ENCODE data around the gene RPL13A. TPM values are rescaled to one million over a fixed set of nuclear protein-coding genes. Genes with fewer than 3 reads are reported as not detected.

RPL13A gene
- total RNA-seq, 1 experiment from 2014 or later, result 5,406 TPM

Small RNA genes lying within 50 kb of the gene (small RNA-seq; reads per million reads assigned to genes)
- not detected for gene COX6CP7
- gene MIR150, result not detected
- not detected for gene SNORD32A
- not detected for gene SNORD33
- not detected for gene SNORD34
- gene SNORD35A, result not detected
- gene SNORD35B, result not detected

Other genes with a start within 250 kb of the RPL13A start
- gene SLC6A16, start 162.4 kb upstream of the RPL13A start, total RNA-seq (2014; rRNA removed; shearing (Covaris generic)), result not detected in 2 replicates
- not detected in 2 replicates for gene CD37, start 152.2 kb upstream of the RPL13A start, total RNA-seq (2014; rRNA removed; shearing (Covaris generic))
- gene TEAD2, start 125.2 kb upstream of the RPL13A start, total RNA-seq (2014; rRNA removed; shearing (Covaris generic)), result 6.5 and 7.6 TPM in 2 replicates
- gene DKKL1, start 123.7 kb upstream of the RPL13A start, total RNA-seq (2014; rRNA removed; shearing (Covaris generic)), result not detected in 2 replicates
- gene KASH5, start 99.4 kb upstream of the RPL13A start, total RNA-seq (2014; rRNA removed; shearing (Covaris generic)), result not detected in 2 replicates
- gene PTH2, start 64.2 kb upstream of the RPL13A start, total RNA-seq (2014; rRNA removed; shearing (Covaris generic)), result not detected in 2 replicates
- not detected in 2 replicates for gene GFY, start 62.2 kb upstream of the RPL13A start, total RNA-seq (2014; rRNA removed; shearing (Covaris generic))
- gene SLC17A7, start 46.1 kb upstream of the RPL13A start, total RNA-seq (2014; rRNA removed; shearing (Covaris generic)), result 0.07 and 1.7 TPM in 2 replicates
- gene PIH1D1, start 35.8 kb upstream of the RPL13A start, total RNA-seq (2014; rRNA removed; shearing (Covaris generic)), result 203 and 223 TPM in 2 replicates
- 55.1 and 75.5 TPM in 2 replicates for gene ALDH16A1, start 34.4 kb upstream of the RPL13A start, total RNA-seq (2014; rRNA removed; shearing (Covaris generic))
- gene FLT3LG, start 13.4 kb upstream of the RPL13A start, total RNA-seq (2014; rRNA removed; shearing (Covaris generic)), result 6.8 and 7.3 TPM in 2 replicates
- gene RPS11, start 8.8 kb downstream of the RPL13A start, total RNA-seq (2014; rRNA removed; shearing (Covaris generic)), result 2,830 and 3,374 TPM in 2 replicates
- 3.9 and 8.7 TPM in 2 replicates for gene FCGRT, start 25.1 kb downstream of the RPL13A start, total RNA-seq (2014; rRNA removed; shearing (Covaris generic))
- gene RCN3, start 40.4 kb downstream of the RPL13A start, total RNA-seq (2014; rRNA removed; shearing (Covaris generic)), result 11.7 and 13.7 TPM in 2 replicates
- 140 and 203 TPM in 2 replicates for gene NOSIP, start 92.9 kb downstream of the RPL13A start, total RNA-seq (2014; rRNA removed; shearing (Covaris generic))
- gene PRRG2, start 93.7 kb downstream of the RPL13A start, total RNA-seq (2014; rRNA removed; shearing (Covaris generic)), result 0.70 and 1.1 TPM in 2 replicates
- 3.4 and 6.5 TPM in 2 replicates for gene PRR12, start 103.6 kb downstream of the RPL13A start, total RNA-seq (2014; rRNA removed; shearing (Covaris generic))
- 23.5 and 26.7 TPM in 2 replicates for gene RRAS, start 152.5 kb downstream of the RPL13A start, total RNA-seq (2014; rRNA removed; shearing (Covaris generic))
- 21.2 and 31.7 TPM in 2 replicates for gene SCAF1, start 154.6 kb downstream of the RPL13A start, total RNA-seq (2014; rRNA removed; shearing (Covaris generic))
- 55.9 and 62.7 TPM in 2 replicates for gene IRF3, start 178.2 kb downstream of the RPL13A start, total RNA-seq (2014; rRNA removed; shearing (Covaris generic))
- gene BCL2L12, start 178.3 kb downstream of the RPL13A start, total RNA-seq (2014; rRNA removed; shearing (Covaris generic)), result 21.2 and 26.0 TPM in 2 replicates
- 540 and 551 TPM in 2 replicates for gene PRMT1, start 189.7 kb downstream of the RPL13A start, total RNA-seq (2014; rRNA removed; shearing (Covaris generic))
- gene ADM5, start 202.0 kb downstream of the RPL13A start, total RNA-seq (2014; rRNA removed; shearing (Covaris generic)), result 9.6 and 11.1 TPM in 2 replicates
- gene CPT1C, start 203.5 kb downstream of the RPL13A start, total RNA-seq (2014; rRNA removed; shearing (Covaris generic)), result 0.84 TPM in 1 of 2 replicates, not detected in the other